Hepatocyte (in vitro differentiated cells): ENCODE results near the gene AQP12B.

Source experiments
- EZH2 ChIP-seq: fragments of 200-600 bp; sonication (generic); IDR thresholded peaks from 2 replicates; pipeline ENCODE4 v1.6.1; 2016; ENCODE audit warnings: antibody characterized with exemption, mild to moderate bottlenecking, borderline replicate concordance
- TF ChIP-seq, protein P1 (sequence below): fragments of 200-600 bp; sonication (generic); IDR thresholded peaks from 2 replicates; pipeline ENCODE4 v1.5.1; 2016; ENCODE audit warnings: antibody characterized with exemption, mild to moderate bottlenecking; ENCODE audit not compliant: poor library complexity

DNA sequence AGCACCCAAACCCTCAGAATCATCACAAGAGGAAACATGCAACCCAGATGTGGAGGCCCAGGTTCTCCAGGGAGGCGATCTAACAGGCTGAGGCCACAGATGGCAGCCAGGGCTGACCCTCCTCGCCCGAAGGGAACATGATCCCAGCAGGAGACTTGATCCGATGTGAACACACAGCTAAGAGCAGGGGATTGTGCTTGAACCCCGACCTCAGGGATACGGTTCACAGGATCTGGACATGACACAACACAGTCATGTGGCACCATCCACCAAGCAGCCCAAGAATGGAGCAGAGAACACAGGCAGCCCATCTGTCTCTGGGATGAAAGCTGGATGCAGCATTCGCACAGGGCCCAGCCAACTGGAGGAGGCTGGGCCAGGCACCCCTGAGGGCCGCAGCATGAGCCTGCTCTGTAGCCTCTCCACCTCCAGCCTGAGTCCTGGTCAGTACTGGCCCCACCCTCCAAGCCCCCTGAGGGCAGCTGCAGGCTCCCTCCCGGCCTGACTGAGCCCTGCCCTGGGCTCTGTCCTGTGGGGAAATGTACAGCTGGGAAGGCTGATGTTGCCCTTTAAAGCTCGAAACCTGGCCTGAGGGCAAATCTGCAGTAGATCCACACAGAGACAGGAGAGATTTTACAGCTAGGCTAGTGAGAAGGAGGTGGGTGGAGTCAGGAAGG is 48.0 kb upstream of the AQP12B start:
- TF ChIP-seq, protein P1, sequence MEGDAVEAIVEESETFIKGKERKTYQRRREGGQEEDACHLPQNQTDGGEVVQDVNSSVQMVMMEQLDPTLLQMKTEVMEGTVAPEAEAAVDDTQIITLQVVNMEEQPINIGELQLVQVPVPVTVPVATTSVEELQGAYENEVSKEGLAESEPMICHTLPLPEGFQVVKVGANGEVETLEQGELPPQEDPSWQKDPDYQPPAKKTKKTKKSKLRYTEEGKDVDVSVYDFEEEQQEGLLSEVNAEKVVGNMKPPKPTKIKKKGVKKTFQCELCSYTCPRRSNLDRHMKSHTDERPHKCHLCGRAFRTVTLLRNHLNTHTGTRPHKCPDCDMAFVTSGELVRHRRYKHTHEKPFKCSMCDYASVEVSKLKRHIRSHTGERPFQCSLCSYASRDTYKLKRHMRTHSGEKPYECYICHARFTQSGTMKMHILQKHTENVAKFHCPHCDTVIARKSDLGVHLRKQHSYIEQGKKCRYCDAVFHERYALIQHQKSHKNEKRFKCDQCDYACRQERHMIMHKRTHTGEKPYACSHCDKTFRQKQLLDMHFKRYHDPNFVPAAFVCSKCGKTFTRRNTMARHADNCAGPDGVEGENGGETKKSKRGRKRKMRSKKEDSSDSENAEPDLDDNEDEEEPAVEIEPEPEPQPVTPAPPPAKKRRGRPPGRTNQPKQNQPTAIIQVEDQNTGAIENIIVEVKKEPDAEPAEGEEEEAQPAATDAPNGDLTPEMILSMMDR, result no peak
- TF ChIP-seq EZH2, result no peak
